Myocyte (in vitro differentiated cells): Measurements from ENCODE around the gene CHAF1A. TPM values are rescaled to one million over a fixed set of nuclear protein-coding genes. Genes with fewer than 3 reads are reported as not detected.

ENCODE experiments used
- DNase-seq: peaks from one replicate; pipeline ENCODE4 v3.0.0-alpha.2; 2012; ENCODE audit warnings: low read depth
- microRNA-seq: library from miRNA; unstranded; fragments of <30 nt; microRNA quantifications from one replicate; pipeline ENCODE4, GENCODE V29; 2016
- total RNA-seq: library from RNA; depleted of rRNA; stranded (reverse); fragments of >200 nt; gene quantifications from 2 replicates; pipeline ENCODE4 v1.2.3, GENCODE V29; 2014

CHAF1A gene
- total RNA-seq, 1 donor from 2014 or later, result 3.1 TPM

DNA sequence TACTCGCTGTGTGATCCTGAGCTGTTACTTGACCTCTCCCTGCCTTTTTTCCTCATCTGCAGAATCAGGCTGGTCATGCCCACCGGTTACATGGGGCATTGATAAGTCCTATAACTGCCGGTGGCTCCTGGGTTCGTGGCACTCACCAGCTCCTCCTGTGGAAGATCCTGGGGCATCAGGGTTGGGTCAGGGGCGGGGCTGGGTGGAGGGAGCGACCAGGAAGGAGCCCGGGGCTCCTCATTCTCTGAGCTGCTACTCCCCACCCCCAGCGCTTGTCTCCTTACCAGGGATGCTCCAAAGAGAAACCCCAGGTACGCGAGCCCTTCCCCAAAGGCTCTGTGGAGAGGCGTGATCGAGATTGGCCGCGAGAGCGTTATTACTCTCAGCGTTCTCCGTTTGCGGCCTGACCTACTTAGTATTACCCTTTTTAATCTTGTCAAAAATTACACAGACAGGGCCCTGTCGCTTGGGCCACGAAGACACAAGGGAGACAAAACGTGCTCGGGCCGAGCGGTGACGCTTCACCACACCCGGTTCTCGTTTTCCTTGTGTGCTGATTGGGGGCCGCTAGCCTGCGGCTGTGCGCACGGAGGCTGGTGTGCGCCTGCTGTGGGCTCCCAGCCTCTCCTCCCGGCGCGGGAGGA, 80.4 kb downstream of the CHAF1A start:
- DNase-seq, result no peak

- no peak for DNase-seq
Measured at GRCh38 chr19:4483385-4483784, 80.9 kb downstream of the CHAF1A start.

DNA sequence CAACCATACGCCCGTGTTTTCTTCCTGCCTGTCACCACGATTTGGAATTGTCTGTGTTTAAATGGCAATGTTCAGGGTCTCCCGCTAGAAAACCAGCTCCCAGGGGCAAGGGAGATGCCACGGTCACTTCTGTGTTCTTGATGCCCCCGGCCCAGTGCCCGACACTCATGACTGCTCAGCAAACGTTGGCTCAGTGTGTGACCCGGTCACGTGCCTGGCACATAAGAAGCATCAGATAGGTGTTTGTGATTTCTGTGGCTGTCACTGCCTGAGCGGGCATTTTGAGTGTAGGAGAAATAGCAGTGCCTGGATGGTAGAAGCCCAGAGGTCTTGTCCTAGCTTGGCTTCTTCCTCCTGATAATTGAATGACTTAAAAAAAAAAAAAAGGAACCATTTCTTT, 85.1 kb downstream of the CHAF1A start:
- DNase-seq, result no peak

GRCh38 chr19:4488496-4488895, 86.1 kb downstream of the CHAF1A start:
- DNase-seq, result no peak

DNA sequence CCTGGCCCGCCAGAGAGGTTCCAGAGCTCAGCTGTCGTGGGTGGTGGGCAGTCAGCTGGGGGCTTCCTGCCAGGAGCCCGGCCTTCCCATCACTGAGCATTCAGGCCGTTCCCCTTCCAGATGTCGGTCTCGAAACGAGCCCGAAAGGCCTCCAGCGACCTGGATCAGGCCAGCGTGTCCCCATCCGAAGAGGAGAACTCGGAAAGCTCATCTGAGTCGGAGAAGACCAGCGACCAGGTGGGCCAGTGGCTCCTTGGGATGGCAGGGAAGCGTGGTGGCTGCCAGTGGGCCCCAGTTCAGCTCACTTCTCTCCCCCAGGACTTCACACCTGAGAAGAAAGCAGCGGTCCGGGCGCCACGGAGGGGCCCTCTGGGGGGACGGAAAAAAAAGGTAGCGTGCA, 89.0 kb downstream of the CHAF1A start:
- no peak for DNase-seq

GRCh38 chr19:4492337-4493103, 90.1 kb downstream of the CHAF1A start:
- no peak for DNase-seq

Small RNA genes lying within 50 kb of the gene (microRNA-seq; reads per million reads assigned to microRNA genes)
- 0.48 reads per million for gene MIR4746

Other genes with a start within 250 kb of the CHAF1A start
- not detected in 2 replicates for gene CREB3L3, start 249.0 kb upstream of the CHAF1A start, total RNA-seq
- gene SIRT6, start 220.1 kb upstream of the CHAF1A start, total RNA-seq, result 19.3 and 22.4 TPM in 2 replicates
- gene ANKRD24, start 220.0 kb upstream of the CHAF1A start, total RNA-seq, result 0.53 and 1.4 TPM in 2 replicates
- gene EBI3, start 173.1 kb upstream of the CHAF1A start, total RNA-seq, result 0.11 and 0.21 TPM in 2 replicates
- gene YJU2, start 155.6 kb upstream of the CHAF1A start, total RNA-seq, result 13.3 and 17.2 TPM in 2 replicates
- 839 and 1,129 TPM in 2 replicates for gene SHD, start 123.4 kb upstream of the CHAF1A start, total RNA-seq
- gene TMIGD2, start 100.3 kb upstream of the CHAF1A start, total RNA-seq, result 0.57 TPM in 1 of 2 replicates, not detected in the other
- 2.3 and 2.6 TPM in 2 replicates for gene FSD1, start 98.0 kb upstream of the CHAF1A start, total RNA-seq
- gene STAP2, start 63.8 kb upstream of the CHAF1A start, total RNA-seq, result 3.1 and 4.5 TPM in 2 replicates
- 2.2 and 2.7 TPM in 2 replicates for gene MPND, start 59.1 kb upstream of the CHAF1A start, total RNA-seq
- 179 and 258 TPM in 2 replicates for gene SH3GL1, start 2.1 kb upstream of the CHAF1A start, total RNA-seq
- gene UBXN6, start 55.2 kb downstream of the CHAF1A start, total RNA-seq, result 85.4 and 119 TPM in 2 replicates
- 43.8 and 59.1 TPM in 2 replicates for gene HDGFL2, start 69.7 kb downstream of the CHAF1A start, total RNA-seq
- 0.32 and 0.42 TPM in 2 replicates for gene PLIN4, start 115.8 kb downstream of the CHAF1A start, total RNA-seq
- gene PLIN5, start 132.6 kb downstream of the CHAF1A start, total RNA-seq, result not detected in 2 replicates
- gene LRG1, start 137.4 kb downstream of the CHAF1A start, total RNA-seq, result 0.05 TPM in 1 of 2 replicates, not detected in the other
- gene SEMA6B, start 157.0 kb downstream of the CHAF1A start, total RNA-seq, result 373 and 483 TPM in 2 replicates
- 3.7 and 7.5 TPM in 2 replicates for gene TNFAIP8L1, start 236.9 kb downstream of the CHAF1A start, total RNA-seq